Measurements from ENCODE around the gene PLAC8.
"Not testable (repeated sequence)": the region's sequence is repeated elsewhere in the genome, so short reads cannot be mapped to it uniquely, and the experiment has no call there.

The PLAC8 gene

DNA sequence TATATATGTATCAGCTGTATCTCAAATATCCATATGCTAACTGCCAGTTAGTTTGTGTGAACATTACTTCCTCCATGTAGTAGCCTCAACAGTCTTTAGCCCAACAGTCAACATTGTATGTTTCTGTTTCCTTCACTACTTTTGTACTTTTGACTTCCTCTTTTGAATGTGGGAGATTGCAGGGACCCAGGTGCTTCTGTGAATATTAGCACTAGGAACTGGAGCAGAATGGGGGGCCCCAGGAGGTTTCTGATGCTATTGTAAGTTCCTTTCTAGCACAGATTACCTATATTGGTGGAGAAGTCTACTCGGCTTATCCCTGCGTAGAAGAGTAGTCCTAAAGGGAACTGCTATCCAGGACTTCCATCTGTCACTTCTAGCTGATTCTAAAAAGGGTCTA lies 2.3 kb downstream of the PLAC8 start:
- no peak for DNase-seq

DNA sequence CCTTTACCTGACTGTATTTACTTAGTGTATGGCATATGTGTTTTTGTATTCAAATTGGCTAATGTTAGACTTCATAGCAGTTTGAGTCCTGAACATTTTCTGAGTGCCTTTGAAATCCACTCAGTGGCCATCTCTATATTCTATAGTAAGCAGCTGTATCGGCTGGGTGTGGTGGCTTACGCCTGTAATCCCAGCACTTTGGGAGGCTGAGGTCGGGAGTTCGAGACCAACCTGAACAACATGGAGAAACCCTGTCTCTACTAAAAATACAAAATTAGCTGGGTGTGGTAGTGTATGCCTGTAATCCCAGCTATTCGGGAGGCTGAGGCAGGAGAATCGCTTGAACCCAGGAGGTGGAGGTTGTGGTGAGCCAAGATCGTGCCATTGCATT lies 2.8 kb downstream of the PLAC8 start:
- not testable (repeated sequence) for DNase-seq

DNA sequence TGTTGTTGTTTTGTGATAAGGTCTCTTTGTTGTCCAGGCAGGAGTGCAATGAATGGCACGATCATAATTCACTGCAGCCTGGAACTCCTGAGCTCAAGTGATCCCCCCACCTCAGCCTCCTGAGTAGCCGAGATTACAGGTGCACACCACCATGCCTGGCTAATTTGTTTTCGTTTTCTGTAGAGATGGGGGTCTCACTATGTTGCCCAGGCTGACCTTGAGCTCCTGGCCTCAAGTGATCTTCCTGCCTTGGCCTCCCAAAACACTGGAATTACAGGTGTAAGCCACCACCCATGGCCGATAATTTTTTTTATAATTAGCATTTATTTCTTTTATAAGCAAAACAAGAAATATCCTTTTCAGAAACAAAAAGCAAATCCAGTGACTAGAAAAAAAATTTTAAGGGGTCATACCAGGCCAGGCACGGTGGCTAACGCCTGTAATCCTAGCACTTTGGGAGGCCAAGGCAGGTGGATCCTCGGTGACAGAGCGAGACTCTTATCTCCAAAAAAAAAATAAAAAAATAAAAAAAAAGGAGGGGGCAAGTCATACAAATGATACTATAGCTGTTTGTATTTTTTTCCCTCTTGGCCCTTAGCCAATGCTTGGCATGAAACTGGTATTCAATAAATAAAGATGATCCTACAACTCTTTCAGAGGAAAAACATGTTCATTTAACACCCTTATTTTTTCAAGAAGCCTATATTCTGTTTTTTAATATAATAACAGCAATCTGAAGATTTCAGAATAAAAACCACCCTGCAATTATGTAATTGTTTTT lies 3.4 kb downstream of the PLAC8 start:
- no peak for DNase-seq

DNA sequence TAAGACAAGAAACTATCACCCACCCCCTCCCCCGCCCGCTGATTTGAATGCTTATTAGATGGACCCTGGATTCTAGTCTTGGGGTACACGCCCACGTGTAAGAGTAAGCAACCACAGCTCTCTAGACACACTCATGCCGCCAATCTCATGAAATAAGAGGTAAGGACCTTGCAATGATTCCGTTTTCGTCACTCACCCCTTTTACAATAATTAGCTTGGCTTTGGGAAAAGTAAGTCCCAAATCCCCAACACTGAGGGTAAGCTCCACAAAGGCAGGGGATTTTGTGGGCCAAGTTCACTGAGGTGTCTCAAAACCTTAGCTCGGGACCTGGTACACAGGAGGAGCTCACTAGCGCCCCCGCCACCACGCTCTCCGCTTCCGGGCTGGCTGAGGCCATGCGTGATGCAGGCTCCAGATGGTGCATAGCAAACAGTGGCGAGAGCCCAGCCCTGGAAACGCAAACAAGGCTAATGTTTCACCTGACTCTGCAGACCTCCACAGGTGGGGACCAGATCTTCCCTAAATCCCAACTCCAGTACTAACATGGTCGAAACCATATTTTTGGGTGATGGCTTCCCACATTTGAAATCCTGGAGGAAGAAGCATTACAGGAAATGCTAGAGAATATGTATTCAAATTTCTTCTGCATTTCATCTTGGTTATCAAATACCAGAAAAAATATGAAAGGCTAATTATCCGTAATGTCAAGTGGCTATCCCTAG lies 4.1 kb downstream of the PLAC8 start:
- DNase-seq: peak; percentile 83

DNA sequence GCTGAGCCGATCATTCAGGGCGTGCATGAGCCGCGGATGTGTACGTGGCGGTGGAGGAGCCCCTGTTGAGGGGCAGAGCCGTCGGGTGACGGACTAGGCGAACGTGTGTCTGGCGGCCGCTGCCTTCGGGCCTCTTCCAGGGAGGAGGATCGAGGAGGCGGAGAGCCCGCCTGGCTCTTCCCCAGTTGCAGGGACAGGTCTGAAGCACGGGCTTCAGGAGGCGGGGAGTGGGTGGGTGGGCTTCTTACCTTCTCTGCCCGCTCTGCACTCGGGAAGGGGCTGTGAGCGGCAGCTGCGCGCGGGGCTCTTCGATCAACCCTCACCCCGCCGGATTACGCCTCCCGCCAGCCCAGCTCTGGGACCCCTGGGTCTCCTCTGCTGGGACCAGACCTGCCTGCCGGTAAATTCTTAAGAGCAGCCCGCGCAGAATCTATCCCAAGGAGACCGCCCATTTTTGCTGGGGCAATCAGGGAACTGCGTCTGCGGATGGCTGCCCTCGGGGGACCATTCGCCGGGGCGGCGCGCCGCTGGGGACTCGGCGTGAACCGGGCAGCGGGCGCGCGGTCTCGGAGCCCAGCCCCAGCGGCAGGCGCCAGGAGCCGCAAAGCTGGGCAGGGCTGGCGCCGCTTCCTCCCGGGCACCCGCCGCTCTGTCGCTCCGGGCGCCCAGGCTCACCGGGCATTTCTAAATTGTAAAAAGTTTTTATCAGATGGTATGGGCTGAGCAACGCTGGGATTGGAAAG lies 4.9 kb downstream of the PLAC8 start:
- no peak for DNase-seq

DNA sequence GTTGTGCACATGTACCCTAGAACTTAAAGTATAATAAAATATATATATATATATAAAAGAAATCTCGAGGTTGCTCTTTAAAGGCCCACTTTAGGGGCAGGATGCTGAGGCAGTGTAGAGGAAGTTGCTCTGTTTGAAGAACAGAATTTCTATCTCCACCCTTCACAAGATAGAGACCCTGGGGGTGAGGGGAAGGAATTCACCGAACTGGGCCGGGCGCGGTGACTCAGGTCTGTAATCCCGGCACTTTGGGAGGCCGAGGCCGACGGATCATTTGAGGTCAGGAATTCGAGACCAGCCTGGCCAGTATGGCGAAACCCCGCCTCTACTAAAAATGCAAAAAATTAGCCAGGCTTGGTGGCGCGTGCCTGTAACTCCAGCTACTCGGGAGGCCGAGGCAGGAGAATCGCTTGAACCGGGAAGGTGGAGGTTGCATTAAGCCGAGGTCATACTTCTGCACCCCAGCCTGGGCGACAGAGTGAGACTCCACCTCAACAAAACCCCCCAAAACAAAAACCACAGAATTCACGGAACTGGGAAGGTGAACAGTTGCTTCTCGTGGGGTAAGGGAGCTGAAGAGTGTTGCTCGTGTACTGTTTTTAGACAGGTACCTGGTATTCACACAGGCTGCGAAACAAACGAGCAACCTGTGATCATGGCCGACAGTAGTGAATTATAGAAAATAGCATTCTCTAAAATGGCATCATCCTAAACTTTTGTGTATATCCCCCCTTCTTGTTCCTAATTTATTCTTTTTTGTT lies 6.2 kb downstream of the PLAC8 start:
- DNase-seq: no peak

DNA sequence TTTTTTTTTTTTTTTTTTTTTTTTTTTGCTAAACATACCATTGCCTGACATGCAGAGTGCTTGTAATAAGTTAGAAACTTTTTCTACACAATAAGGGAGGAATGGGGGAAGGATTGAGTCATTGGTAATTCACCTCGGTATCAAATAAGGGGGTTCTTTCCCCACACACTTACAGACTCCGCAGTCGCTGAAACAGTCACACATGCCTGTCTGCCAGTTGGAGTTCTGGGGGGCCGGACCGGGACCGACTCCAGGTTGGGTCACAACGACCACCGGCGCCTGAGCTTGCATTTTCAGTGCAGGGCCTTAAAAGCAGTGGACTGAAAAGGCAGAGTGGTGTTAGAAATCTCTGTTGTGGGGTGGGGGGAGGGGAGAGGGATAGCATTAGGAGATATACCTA lies 6.9 kb downstream of the PLAC8 start:
- DNase-seq: peak; percentile 22

DNA sequence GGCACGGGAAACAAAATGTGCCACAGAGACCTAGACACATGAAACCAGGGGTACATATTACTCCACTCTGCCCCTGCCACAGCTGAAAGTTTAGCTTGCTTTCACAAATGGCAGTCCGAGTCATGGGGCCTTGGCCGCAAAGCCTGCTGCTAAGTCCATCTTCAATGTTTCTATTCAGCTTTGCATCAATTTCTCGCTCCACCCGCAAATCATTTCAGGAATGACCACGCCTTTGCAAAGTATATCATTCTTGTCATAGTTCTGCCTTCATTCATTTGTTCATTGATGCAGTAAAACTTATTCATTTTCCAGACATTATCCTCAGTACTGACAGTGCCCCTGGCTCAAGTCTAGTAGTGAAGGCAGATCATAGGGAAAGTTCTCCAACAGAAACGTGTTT lies 9.5 kb downstream of the PLAC8 start:
- DNase-seq: no peak

DNA sequence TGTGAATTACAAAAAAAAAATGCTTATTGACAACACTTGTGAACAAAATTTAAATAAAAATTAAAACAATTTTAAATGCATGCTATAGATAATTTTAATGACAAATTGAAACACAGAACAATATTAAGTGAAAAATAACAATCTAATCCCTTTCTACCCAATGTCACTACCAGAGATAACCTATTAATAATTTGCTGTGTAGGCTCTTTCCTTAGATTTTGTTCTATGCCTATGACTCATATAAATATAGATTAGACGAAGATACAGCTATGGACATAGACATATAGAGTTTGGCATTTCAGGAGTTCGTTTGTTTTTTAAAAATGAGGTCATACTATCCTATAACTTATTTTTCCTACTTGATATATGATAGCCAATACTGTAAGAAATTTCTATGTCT lies 18.1 kb downstream of the PLAC8 start:
- DNase-seq: no peak

DNA sequence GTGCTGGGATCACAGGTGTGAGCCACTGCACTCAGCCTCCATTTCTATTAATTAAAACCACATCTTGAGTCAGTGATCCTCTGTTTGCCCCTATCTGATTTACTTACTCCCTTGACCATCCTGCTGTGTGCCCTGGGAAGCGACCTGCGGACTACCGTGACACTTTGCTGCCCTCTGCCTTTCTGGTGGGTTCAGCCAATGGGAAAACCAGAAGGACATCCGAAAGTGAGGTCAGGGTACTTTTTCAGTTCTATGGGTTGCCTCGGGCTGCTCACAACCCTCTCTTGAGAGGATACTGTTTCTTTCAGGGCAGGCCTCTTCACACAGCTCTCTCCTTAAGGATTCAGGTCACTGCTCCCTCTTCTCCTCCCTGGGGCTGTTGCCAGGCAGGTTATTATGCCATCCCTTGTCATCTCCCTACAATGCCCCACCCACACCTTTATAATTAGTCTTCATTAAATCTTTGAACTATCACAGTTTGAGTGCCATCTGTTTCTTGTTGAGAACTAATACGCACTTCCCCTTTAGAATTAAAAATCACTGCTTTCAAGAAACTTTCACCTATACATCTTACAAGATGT lies 21.4 kb downstream of the PLAC8 start:
- no peak for DNase-seq

DNA sequence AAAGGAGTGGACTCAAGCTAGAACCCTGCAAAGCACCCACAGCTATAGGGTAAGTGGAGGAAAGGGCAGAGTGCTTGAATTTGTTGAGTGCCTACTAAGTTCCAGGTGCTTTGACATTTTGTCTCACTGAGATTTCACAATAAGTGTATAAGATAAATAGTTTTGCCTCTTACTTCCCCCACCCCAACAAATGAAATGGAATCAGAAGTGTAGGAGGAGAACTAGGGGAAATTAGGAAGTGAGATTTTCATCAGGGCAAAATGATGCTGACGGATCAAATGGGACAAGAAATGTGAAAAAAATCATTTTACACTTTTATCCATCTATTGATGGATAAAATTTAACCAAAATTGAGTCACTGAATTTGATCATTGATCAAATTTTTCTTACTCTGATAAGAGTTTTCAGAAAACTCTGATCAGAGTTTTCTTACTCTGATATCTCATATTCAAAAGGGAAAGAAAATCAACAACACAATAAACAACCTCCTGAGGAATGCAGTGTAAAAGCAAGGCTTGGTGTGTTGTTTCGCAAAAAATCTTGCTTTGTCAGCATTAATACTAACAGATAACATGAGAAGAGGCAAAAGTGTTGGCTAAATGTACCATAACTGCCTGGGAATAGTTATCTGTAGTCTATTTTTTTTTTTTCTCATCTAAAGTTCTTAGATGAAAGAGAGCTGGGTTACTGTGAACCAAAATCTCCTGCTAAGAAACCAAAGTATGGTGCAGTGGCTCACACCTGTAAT lies 24.9 kb downstream of the PLAC8 start:
- DNase-seq: no peak

DNA sequence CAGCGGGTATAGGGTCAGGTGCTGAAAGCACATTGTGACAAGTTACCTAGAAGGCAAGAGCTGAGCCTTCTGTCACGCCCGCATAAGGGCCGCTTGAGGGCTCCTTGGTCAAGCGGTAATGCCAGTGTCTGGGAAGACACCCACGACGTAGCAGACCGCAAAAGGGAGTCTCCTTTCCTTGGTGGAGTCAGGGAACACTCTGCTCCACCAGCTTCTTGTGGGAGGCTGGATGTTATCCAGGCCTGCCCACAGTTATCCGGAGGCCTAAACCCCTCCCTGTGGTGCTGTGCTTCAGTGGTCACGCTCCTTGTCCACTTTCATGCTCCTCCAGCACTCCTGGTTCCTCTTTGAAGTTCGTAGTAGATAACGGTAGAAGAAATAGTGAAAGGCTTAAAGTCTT lies 29.6 kb downstream of the PLAC8 start:
- not testable (repeated sequence) for DNase-seq

DNA sequence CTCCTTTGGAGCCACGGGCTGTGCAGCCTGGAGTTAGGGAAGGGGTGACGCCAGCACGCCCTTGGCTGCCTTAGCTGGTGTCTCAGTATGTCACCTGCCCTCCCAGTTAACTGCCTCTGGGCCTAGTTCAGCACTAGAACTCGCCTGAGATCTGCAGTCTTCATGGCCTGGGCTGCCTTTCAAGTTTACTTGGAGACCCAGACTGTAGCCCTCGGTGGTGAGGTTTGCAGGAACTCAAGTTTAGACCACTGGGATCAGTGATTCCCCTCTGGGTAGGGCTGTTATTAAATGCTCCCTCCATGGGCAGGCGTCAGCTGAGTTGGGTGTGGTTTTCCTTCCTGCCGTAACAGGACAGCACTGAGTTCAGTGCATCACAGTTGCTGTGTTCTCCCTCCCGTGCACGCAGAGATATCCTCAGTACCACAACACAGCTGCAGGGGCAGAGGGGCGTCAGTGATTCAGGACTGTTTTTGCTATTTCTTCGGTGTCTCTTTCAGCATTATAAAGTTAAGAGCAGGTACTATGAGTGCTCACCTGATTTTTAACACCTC lies 30.5 kb downstream of the PLAC8 start:
- peak; percentile 25 for DNase-seq

DNA sequence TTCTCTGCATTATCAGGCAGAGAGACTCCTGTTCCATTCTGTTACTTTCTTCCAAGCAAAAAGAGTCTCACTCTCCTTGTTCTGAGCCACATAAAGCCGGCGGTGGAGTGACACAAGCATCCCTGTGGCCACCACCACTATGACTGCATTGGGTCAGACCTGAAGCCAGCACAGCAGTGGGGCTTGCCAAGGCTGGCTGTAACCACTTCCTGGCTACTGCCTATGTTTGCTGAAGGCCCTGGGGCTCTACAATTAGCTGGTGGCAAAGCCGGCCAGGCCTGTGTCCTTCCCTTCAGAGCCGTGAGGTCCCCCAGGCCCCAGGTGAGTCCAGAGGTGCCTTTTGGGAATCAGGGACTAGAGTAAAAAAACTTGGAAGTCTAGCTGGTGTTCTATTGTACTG lies 31.8 kb downstream of the PLAC8 start:
- no peak for DNase-seq

DNA sequence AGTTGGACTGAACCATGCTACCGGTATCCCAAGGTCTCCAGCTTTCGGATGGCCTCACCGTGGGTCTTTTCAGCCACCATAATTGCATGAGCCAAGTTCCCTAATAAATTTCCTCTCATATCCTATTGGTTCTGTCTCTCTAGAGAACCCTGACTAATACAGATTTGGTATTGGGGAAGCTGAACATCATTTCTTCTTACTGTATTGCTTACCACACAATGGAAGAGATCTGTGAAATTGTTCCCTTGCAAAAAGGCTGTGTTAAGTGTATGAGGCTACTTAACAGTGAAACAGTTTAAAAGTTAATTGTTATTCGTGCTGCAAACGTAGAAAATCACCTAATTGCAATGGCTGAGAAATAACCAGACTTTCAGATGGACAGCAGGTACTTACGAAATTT lies 34.0 kb downstream of the PLAC8 start:
- no peak for DNase-seq

DNA sequence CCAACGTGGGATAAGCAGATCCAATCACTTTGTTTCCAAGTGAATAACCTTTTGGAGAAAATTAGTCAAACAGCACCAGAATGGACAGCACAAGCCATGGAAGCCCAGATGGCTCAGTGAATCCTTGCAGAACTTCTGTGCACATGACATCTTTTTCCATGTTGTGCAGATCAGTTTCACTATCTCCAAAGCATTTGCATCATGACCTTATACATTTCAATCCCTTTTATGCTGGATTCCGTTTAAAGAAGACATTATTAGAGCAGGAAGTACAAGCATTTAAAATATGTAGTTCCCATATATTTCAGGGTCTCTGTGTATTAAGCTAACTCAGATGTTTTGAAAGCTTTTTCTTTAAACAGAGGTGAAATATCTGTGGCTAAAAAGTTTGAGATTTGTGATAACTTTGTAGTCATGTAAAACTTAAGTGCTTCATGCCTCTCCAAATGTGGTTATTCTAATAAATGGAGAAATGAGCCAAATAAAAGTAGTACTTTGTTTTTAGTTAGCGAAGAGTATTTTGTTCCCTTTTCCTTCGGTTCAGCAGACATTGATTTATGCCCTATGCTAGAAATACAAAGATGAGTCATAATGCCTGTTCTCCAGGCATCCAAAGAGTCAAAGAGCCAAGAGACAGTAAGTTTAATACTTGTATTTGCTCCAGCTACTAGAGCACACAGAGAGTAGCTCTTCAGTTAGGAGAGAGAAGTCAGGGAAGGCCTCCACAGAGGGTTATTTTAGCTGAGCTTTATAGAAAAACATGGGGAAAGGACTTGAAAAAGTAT lies 39.0 kb downstream of the PLAC8 start:
- DNase-seq: no peak

DNA sequence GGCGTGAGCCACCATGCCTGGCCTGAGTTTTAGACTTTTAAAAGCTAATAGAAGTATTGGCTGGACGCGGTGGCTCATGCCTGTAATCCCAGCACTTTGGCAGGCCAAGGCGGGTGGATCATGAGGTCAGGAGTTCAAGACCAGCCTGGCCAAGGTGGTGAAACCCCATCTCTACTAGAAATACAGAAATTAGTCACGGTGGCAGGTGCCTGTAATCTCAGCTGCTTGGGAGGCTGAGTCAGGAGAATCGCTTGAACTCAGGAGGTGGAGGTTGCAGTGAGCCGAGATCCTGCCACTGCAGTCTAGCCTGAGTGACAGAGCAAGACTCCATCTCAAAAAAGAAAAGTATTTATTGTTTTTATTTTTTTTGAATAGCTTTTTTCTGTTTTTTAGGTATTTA lies 39.7 kb downstream of the PLAC8 start:
- DNase-seq: not testable (repeated sequence)

DNA sequence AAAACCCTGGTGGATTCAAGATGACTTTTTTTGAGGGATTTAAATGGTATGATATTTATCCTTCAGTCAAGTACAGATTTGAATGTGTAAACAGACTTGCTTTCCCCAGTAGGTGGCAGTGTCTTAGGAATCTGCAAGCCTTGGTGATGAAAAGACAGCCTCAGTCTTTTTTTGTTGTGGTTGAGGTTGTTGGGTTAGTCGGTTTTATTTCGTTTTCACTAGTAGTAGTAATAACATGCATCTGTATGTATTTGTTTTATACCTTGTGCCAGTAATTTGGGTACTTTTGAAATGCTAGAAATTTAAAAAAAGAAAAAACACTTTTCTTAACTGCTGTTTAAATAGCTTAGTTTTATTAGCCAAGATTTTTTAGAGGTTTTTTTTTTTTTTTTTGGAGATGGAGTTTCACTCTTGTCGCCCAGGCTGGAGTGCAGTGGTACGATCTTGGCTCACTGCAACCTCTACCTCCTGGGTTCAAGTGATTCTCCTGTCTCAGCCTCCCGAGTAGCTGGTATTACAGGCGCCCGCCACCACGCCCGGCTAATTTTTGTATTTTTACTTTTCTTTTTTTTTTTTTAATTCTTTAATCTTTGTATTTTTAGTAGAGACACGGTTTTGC lies 40.3 kb downstream of the PLAC8 start:
- DNase-seq: peak; percentile 45

DNA sequence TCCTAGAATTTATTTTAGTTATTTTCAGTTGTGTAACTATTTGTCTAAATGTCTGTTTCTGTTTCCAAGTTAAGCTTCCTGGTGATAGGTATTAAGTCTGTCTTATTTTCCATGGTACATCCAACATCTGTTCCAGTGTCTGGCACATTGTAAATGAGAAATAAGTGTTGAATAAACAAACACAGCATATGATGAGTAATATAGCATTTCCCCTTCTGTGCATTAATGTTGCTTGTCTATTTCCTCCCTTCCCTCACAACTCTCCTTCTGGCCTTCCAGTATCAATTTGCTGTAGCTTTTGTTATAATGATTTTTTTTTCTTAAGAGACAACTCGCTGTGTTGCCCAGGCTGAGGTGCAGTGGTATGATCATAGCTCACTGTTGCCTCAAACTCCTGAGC lies 43.4 kb downstream of the PLAC8 start:
- no peak for DNase-seq

DNA sequence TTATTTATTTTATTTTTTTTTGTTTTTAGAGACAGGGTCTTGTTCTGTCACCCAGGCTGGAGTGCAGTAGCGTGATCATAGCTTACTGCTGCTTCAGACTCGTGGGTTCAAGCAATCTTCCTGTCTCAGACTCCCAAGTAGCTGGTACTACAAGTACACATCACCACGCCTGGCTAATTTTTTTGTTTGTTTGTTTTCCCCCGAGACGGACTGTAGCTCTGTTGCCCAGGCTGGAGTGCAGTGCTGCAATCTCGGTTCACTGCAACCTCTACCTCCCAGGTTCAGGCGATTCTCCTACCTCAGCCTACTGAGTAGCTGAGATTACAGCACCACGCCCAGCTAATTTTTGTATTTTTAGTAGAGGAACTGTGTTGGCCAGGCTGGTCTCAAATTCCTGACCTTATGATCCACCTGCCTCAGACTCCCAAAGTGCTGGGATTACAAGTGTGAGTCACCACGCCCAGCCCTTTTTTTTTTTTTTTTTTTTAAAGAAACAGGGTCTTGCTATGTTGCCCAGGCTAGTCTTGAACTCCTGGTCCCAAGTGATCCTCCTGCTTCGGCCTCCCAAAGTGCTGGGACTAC lies 47.4 kb downstream of the PLAC8 start:
- DNase-seq: no peak
